ENCODE data around the gene GNB1L.

The GNB1L gene

GRCh38 chr22:19755145-19755710 is 99.4 kb downstream of the GNB1L start:
- Histone ChIP-seq H3K4me1 (ENCODE audit: control insufficient read depth, insufficient read depth, low read length) (peaks cover 23% of the 10 kb centered on the region), H3K4me3 (ENCODE audit: low read length in 2 of 2) (no peak overlapping the region), H3K9ac (ENCODE audit: low read length in 2 of 2) (no peak overlapping the region), H3K9me3 (ENCODE audit: control insufficient read depth in 2 of 2, low read length in 2 of 2) (no peaks in the 10 kb centered on the region), H3K27me3 (ENCODE audit: control insufficient read depth in 1 of 2, insufficient read depth in 2 of 2, low read length in 2 of 2) (peaks cover 46 to 79% of the 10 kb centered on the region in 2 donors), H3K27ac (ENCODE audit: low read length) (no peak overlapping the region), H3K36me3 (ENCODE audit: control insufficient read depth in 2 of 2, insufficient read depth in 2 of 2, low read length in 2 of 2) (no peaks in the 10 kb centered on the region)

GRCh38 chr22:19754701-19755144 is 100.0 kb downstream of the GNB1L start:
- Histone ChIP-seq H3K9ac (ENCODE audit: low read length in 2 of 2) (no peak overlapping the region), H3K9me3 (ENCODE audit: control insufficient read depth in 2 of 2, low read length in 2 of 2) (no peaks in the 10 kb centered on the region), H3K4me3 (ENCODE audit: low read length in 2 of 2) (no peak overlapping the region), H3K4me1 (ENCODE audit: control insufficient read depth, insufficient read depth, low read length) (peaks cover 23% of the 10 kb centered on the region), H3K27me3 (ENCODE audit: control insufficient read depth in 1 of 2, insufficient read depth in 2 of 2, low read length in 2 of 2) (peaks cover 44 to 76% of the 10 kb centered on the region in 2 donors), H3K36me3 (ENCODE audit: control insufficient read depth in 2 of 2, insufficient read depth in 2 of 2, low read length in 2 of 2) (no peaks in the 10 kb centered on the region), H3K27ac (ENCODE audit: low read length) (no peak overlapping the region)

- Histone ChIP-seq H3K9ac (ENCODE audit: low read length in 2 of 2) (no peak overlapping the region), H3K27ac (ENCODE audit: low read length) (no peak overlapping the region), H3K4me3 (ENCODE audit: low read length in 2 of 2) (no peak overlapping the region), H3K36me3 (ENCODE audit: control insufficient read depth in 2 of 2, insufficient read depth in 2 of 2, low read length in 2 of 2) (no peaks in the 10 kb centered on the region), H3K27me3 (ENCODE audit: control insufficient read depth in 1 of 2, insufficient read depth in 2 of 2, low read length in 2 of 2) (peaks cover 40 to 70% of the 10 kb centered on the region in 2 donors), H3K9me3 (ENCODE audit: control insufficient read depth in 2 of 2, low read length in 2 of 2) (no peaks in the 10 kb centered on the region), H3K4me1 (ENCODE audit: control insufficient read depth, insufficient read depth, low read length) (peaks cover 18% of the 10 kb centered on the region)
Observed at GRCh38 chr22:19753996-19754700, 100.5 kb downstream of the GNB1L start.

- Histone ChIP-seq H3K27ac (ENCODE audit: low read length) (no peak overlapping the region), H3K4me1 (ENCODE audit: control insufficient read depth, insufficient read depth, low read length) (peaks cover 17% of the 10 kb centered on the region), H3K9ac (ENCODE audit: low read length in 2 of 2) (no peak overlapping the region), H3K27me3 (ENCODE audit: control insufficient read depth in 1 of 2, insufficient read depth in 2 of 2, low read length in 2 of 2) (peaks cover 34 to 62% of the 10 kb centered on the region in 2 donors), H3K36me3 (ENCODE audit: control insufficient read depth in 2 of 2, insufficient read depth in 2 of 2, low read length in 2 of 2) (no peaks in the 10 kb centered on the region), H3K4me3 (ENCODE audit: low read length in 2 of 2) (no peak overlapping the region), H3K9me3 (ENCODE audit: control insufficient read depth in 2 of 2, low read length in 2 of 2) (no peaks in the 10 kb centered on the region)
Observed at GRCh38 chr22:19753090-19753842, 101.4 kb downstream of the GNB1L start.

GRCh38 chr22:19751497-19752245 is 103.0 kb downstream of the GNB1L start:
- H3K27me3 ChIP-seq (ENCODE audit: control insufficient read depth in 1 of 2, insufficient read depth in 2 of 2, low read length in 2 of 2) = peaks cover 30 to 47% of the 10 kb centered on the region in 2 donors

GRCh38 chr22:19750507-19751490 is 103.9 kb downstream of the GNB1L start:
- no peaks in the 10 kb centered on the region for H3K9me3 ChIP-seq (ENCODE audit: control insufficient read depth in 2 of 2, low read length in 2 of 2)
- H3K27me3 ChIP-seq (ENCODE audit: control insufficient read depth in 1 of 2, insufficient read depth in 2 of 2, low read length in 2 of 2) = peaks cover 23 to 38% of the 10 kb centered on the region in 2 donors

More at GRCh38 chr22:19751497-19752245, 103.0 kb downstream of the GNB1L start:
- H3K9ac ChIP-seq (ENCODE audit: low read length in 2 of 2) = no peak overlapping the region
- no peak overlapping the region for H3K27ac ChIP-seq (ENCODE audit: low read length)
- no peaks in the 10 kb centered on the region for H3K36me3 ChIP-seq (ENCODE audit: control insufficient read depth in 2 of 2, insufficient read depth in 2 of 2, low read length in 2 of 2)
- H3K9me3 ChIP-seq (ENCODE audit: control insufficient read depth in 2 of 2, low read length in 2 of 2) = no peaks in the 10 kb centered on the region
- H3K4me3 ChIP-seq (ENCODE audit: low read length in 2 of 2) = no peak overlapping the region
- H3K4me1 ChIP-seq (ENCODE audit: control insufficient read depth, insufficient read depth, low read length) = peaks cover 14% of the 10 kb centered on the region

GRCh38 chr22:19749876-19750275 is 104.8 kb downstream of the GNB1L start:
- H3K36me3 ChIP-seq (ENCODE audit: control insufficient read depth in 2 of 2, insufficient read depth in 2 of 2, low read length in 2 of 2) = no peaks in the 10 kb centered on the region
- H3K9me3 ChIP-seq (ENCODE audit: control insufficient read depth in 2 of 2, low read length in 2 of 2) = no peaks in the 10 kb centered on the region
- no peaks in the 10 kb centered on the region for H3K4me1 ChIP-seq (ENCODE audit: control insufficient read depth, insufficient read depth, low read length)
- no peak overlapping the region for H3K27ac ChIP-seq (ENCODE audit: low read length)
- no peak overlapping the region for H3K4me3 ChIP-seq (ENCODE audit: low read length in 2 of 2)
- H3K27me3 ChIP-seq (ENCODE audit: control insufficient read depth in 1 of 2, insufficient read depth in 2 of 2, low read length in 2 of 2) = peaks cover 22 to 29% of the 10 kb centered on the region in 2 donors
- no peak overlapping the region for H3K9ac ChIP-seq (ENCODE audit: low read length in 2 of 2)

More at GRCh38 chr22:19750507-19751490, 103.9 kb downstream of the GNB1L start:
- H3K4me3 ChIP-seq (ENCODE audit: low read length in 2 of 2) = no peak overlapping the region
- H3K36me3 ChIP-seq (ENCODE audit: control insufficient read depth in 2 of 2, insufficient read depth in 2 of 2, low read length in 2 of 2) = no peaks in the 10 kb centered on the region
- H3K9ac ChIP-seq (ENCODE audit: low read length in 2 of 2) = no peak overlapping the region
- peaks cover 6% of the 10 kb centered on the region for H3K4me1 ChIP-seq (ENCODE audit: control insufficient read depth, insufficient read depth, low read length)
- no peak overlapping the region for H3K27ac ChIP-seq (ENCODE audit: low read length)

GRCh38 chr22:19748991-19749664 is 105.5 kb downstream of the GNB1L start:
- no peak overlapping the region for H3K27ac ChIP-seq (ENCODE audit: low read length)
- H3K9me3 ChIP-seq (ENCODE audit: control insufficient read depth in 2 of 2, low read length in 2 of 2) = no peaks in the 10 kb centered on the region
- H3K36me3 ChIP-seq (ENCODE audit: control insufficient read depth in 2 of 2, insufficient read depth in 2 of 2, low read length in 2 of 2) = no peaks in the 10 kb centered on the region
- no peaks in the 10 kb centered on the region for H3K4me1 ChIP-seq (ENCODE audit: control insufficient read depth, insufficient read depth, low read length)
- H3K4me3 ChIP-seq (ENCODE audit: low read length in 2 of 2) = no peak overlapping the region
- no peak overlapping the region for H3K9ac ChIP-seq (ENCODE audit: low read length in 2 of 2)
- peaks cover 15 to 22% of the 10 kb centered on the region in 2 donors for H3K27me3 ChIP-seq (ENCODE audit: control insufficient read depth in 1 of 2, insufficient read depth in 2 of 2, low read length in 2 of 2)

GRCh38 chr22:19748139-19748538 is 106.5 kb downstream of the GNB1L start:
- Histone ChIP-seq H3K4me1 (ENCODE audit: control insufficient read depth, insufficient read depth, low read length) (no peaks in the 10 kb centered on the region), H3K36me3 (ENCODE audit: control insufficient read depth in 2 of 2, insufficient read depth in 2 of 2, low read length in 2 of 2) (no peaks in the 10 kb centered on the region), H3K27me3 (ENCODE audit: control insufficient read depth in 1 of 2, insufficient read depth in 2 of 2, low read length in 2 of 2) (peaks cover 6 to 12% of the 10 kb centered on the region in 2 donors), H3K27ac (ENCODE audit: low read length) (no peak overlapping the region), H3K9ac (ENCODE audit: low read length in 2 of 2) (no peak overlapping the region), H3K4me3 (ENCODE audit: low read length in 2 of 2) (no peak overlapping the region), H3K9me3 (ENCODE audit: control insufficient read depth in 2 of 2, low read length in 2 of 2) (no peaks in the 10 kb centered on the region)

Data from stomach smooth muscle (tissue), 2 donors.